IMR-90 (cell line): ENCODE measurements around the gene KANSL1L. TPM values are rescaled to one million over a fixed set of nuclear protein-coding genes. Genes with fewer than 3 reads are reported as not detected.

Source experiments
- ATAC-seq: fragments of 200-7000 bp; cut with Tn5 transposase; 2 replicates; pipeline ENCODE4 v1.9.1; 2020; ENCODE audit warnings: low read depth, mild to moderate bottlenecking, moderate library complexity
- BruUV-seq: library from RNA; stranded (reverse); fragments of 400-500 nt; replicated peaks from 2 replicates; lab custom pipeline; 2021; lab: Mats Ljungman, UMichigan
- CTCF ChIA-PET: fragments of 300-600 bp; formaldehyde crosslinking; extraction: SDS; loops from one replicate; lab custom pipeline; 2021; ENCODE audit warnings: antibody characterized with exemption; lab: Yijun Ruan, JAX
- POLR2A ChIA-PET: fragments of 300-600 bp; sonication (Branson Sonifier 250); formaldehyde crosslinking; loops from one replicate; lab custom pipeline; 2022; ENCODE audit warnings: antibody characterized with exemption; ENCODE audit not compliant: unreplicated experiment; lab: Charles Lee
- DNase-seq: peaks from one replicate; pipeline ENCODE4 v3.0.0; 2013
- H2AFZ ChIP-seq: replicated peaks from 2 replicates; pipeline ENCODE3; 2013; ENCODE audit warnings: low read length, mild to moderate bottlenecking; ENCODE audit not compliant: poor library complexity
- H2AK5ac ChIP-seq: 2 replicates; pipeline ENCODE4 v1.6.1; 2013; ENCODE audit warnings: low read depth, low read length, inconsistent platforms
- H2AK9ac ChIP-seq: replicated peaks from 2 replicates; pipeline ENCODE3; 2013; ENCODE audit warnings: mild to moderate bottlenecking, low read depth, low read length, moderate library complexity; ENCODE audit not compliant: poor library complexity
- H2BK120ac ChIP-seq: 2 replicates; pipeline ENCODE4 v1.6.1; 2013; ENCODE audit warnings: low read depth, low read length, inconsistent platforms
- H2BK15ac ChIP-seq: 3 replicates; pipeline ENCODE4 v1.6.1; 2013; ENCODE audit warnings: low read depth, low read length, inconsistent platforms
- H2BK20ac ChIP-seq: 2 replicates; pipeline ENCODE4 v1.6.1; 2013; ENCODE audit warnings: low read depth, mild to moderate bottlenecking, inconsistent platforms, low read length, moderate library complexity
- H2BK5ac ChIP-seq: 2 replicates; pipeline ENCODE4 v1.6.1; 2013; ENCODE audit warnings: mild to moderate bottlenecking, low read depth, low read length, inconsistent platforms; ENCODE audit not compliant: poor library complexity, severe bottlenecking
- H3K14ac ChIP-seq: replicated peaks from 2 replicates; pipeline ENCODE4 v1.6.1; 2013; ENCODE audit warnings: low read depth, low read length, inconsistent platforms
- H3K18ac ChIP-seq: 2 replicates; pipeline ENCODE4 v1.6.1; 2013; ENCODE audit warnings: low read depth, low read length, control low read depth
- H3K23ac ChIP-seq: 2 replicates; pipeline ENCODE4 v1.6.1; 2013; ENCODE audit warnings: low read depth, low read length, inconsistent platforms
- H3K27ac ChIP-seq: 2 replicates; pipeline ENCODE4 v1.5.1; 2013; ENCODE audit warnings: mild to moderate bottlenecking, control low read depth, low read length; ENCODE audit not compliant: insufficient read depth
- H3K27me3 ChIP-seq: 2 replicates; pipeline ENCODE4 v1.6.1; 2013; ENCODE audit warnings: low read length; ENCODE audit not compliant: control insufficient read depth, insufficient read depth
- H3K36me3 ChIP-seq: 2 replicates; pipeline ENCODE4 v1.6.1; 2013; ENCODE audit warnings: low read length, mixed read lengths; ENCODE audit not compliant: control insufficient read depth, insufficient read depth
- H3K4ac ChIP-seq: 2 replicates; pipeline ENCODE4 v1.6.1; 2013; ENCODE audit warnings: low read depth, low read length, inconsistent platforms
- H3K4me1 ChIP-seq: 2 replicates; pipeline ENCODE4 v1.6.1; 2013; ENCODE audit warnings: low read length, mixed read lengths; ENCODE audit not compliant: control insufficient read depth, insufficient read depth
- H3K4me2 ChIP-seq: 2 replicates; pipeline ENCODE4 v1.6.1; 2013; ENCODE audit warnings: low read depth, mild to moderate bottlenecking, control low read depth, low read length, moderate library complexity
- H3K4me3 ChIP-seq: 2 replicates; pipeline ENCODE4 v1.5.1; 2013; ENCODE audit warnings: low read depth, mild to moderate bottlenecking, control low read depth, low read length, moderate library complexity; ENCODE audit not compliant: insufficient read depth
- H3K56ac ChIP-seq: 2 replicates; pipeline ENCODE4 v1.6.1; 2013; ENCODE audit warnings: low read length, inconsistent platforms; ENCODE audit not compliant: insufficient read depth; ENCODE audit errors: extremely low read depth
- H3K79me1 ChIP-seq, 2 experiments: 2 replicates each; pipeline ENCODE4 v1.6.1; 2013; ENCODE audit warnings: low read length in 2 of 2, inconsistent platforms in 1 of 2, low read depth in 1 of 2
- H3K9ac ChIP-seq: 2 replicates; pipeline ENCODE4 v1.6.1; 2013; ENCODE audit warnings: low read depth, low read length, control low read depth
- H3K9me1 ChIP-seq: 2 replicates; pipeline ENCODE4 v1.6.1; 2013; ENCODE audit warnings: low read length, inconsistent platforms; ENCODE audit not compliant: insufficient read depth
- H3K9me3 ChIP-seq: 2 replicates; pipeline ENCODE4 v1.6.1; 2013; ENCODE audit warnings: low read length; ENCODE audit not compliant: control insufficient read depth, insufficient read depth
- H4K20me1 ChIP-seq: 2 replicates; pipeline ENCODE4 v1.6.1; 2013; ENCODE audit warnings: low read length, inconsistent platforms; ENCODE audit not compliant: insufficient read depth
- H4K5ac ChIP-seq: 2 replicates; pipeline ENCODE4 v1.6.1; 2013; ENCODE audit warnings: mild to moderate bottlenecking, low read depth, low read length, control low read depth
- H4K8ac ChIP-seq, 2 experiments: 2 replicates each; pipeline ENCODE4 v1.6.1; 2013; ENCODE audit warnings: low read depth in 2 of 2, low read length in 2 of 2, control low read depth in 1 of 2, inconsistent platforms in 1 of 2
- H4K91ac ChIP-seq: 2 replicates; pipeline ENCODE4 v1.6.1; 2013; ENCODE audit warnings: low read depth, low read length, inconsistent platforms; ENCODE audit not compliant: insufficient read depth
- BHLHE40 ChIP-seq: fragments of 150-350 bp; IDR thresholded peaks from 2 replicates; pipeline ENCODE4 v1.6.1; 2016; ENCODE audit warnings: mild to moderate bottlenecking, low read depth, low read length
- CEBPB ChIP-seq: IDR thresholded peaks from 2 replicates; pipeline ENCODE4 v1.6.1; 2012; ENCODE audit warnings: low read depth, low read length, improper control_type of control experiment
- CHD1 ChIP-seq: IDR thresholded peaks from 2 replicates; pipeline ENCODE4 v1.6.1; 2012; ENCODE audit warnings: low read depth, low read length, improper control_type of control experiment
- CTCF ChIP-seq: conservative IDR thresholded peaks from 2 replicates; pipeline ENCODE4 v1.5.1; 2012; ENCODE audit warnings: mild to moderate bottlenecking, low read depth, low read length, improper control_type of control experiment
- ELK1 ChIP-seq: fragments of 150-350 bp; IDR thresholded peaks from 2 replicates; pipeline ENCODE4 v1.6.1; 2016; ENCODE audit warnings: low read depth, mild to moderate bottlenecking, low read length, moderate library complexity, borderline replicate concordance
- MAZ ChIP-seq: IDR thresholded peaks from 2 replicates; pipeline ENCODE4 v1.6.1; 2012; ENCODE audit warnings: low read depth, mild to moderate bottlenecking, low read length, improper control_type of control experiment, moderate library complexity, borderline replicate concordance
- MXI1 ChIP-seq: IDR thresholded peaks from 2 replicates; pipeline ENCODE4 v1.6.1; 2012; ENCODE audit warnings: low read depth, mild to moderate bottlenecking, low read length, moderate library complexity, borderline replicate concordance
- POLR2A ChIP-seq: IDR thresholded peaks from 2 replicates; pipeline ENCODE4 v1.6.1; 2012; ENCODE audit warnings: mild to moderate bottlenecking, low read depth, low read length
- RAD21 ChIP-seq: IDR thresholded peaks from 2 replicates; pipeline ENCODE4 v1.6.1; 2012; ENCODE audit warnings: low read length, improper control_type of control experiment
- RFX5 ChIP-seq: IDR thresholded peaks from 2 replicates; pipeline ENCODE4 v1.8.0; 2012; ENCODE audit warnings: low read depth, mild to moderate bottlenecking, low read length, moderate library complexity
- SMC3 ChIP-seq: fragments of 150-350 bp; IDR thresholded peaks from 2 replicates; pipeline ENCODE4 v1.6.1; 2016; ENCODE audit warnings: low read depth, mild to moderate bottlenecking, antibody characterized with exemption, low read length, moderate library complexity
- USF2 ChIP-seq: fragments of 150-350 bp; IDR thresholded peaks from 2 replicates; pipeline ENCODE4 v1.6.1; 2017; ENCODE audit warnings: mild to moderate bottlenecking, antibody characterized with exemption, low read length, low read depth
- WGBS, 2 experiments: methylation state at CpG; one replicate each; pipeline versions ENCODE4 v1.1.5 to v1.1.7; 2013; ENCODE audit warnings: missing lambda C conversion rate in 2 of 2; ENCODE audit not compliant: insufficient read length in 1 of 2; ENCODE audit errors: extremely low coverage in 2 of 2; 5-methylcytosine and 5-hydroxymethylcytosine counted together
- dilution Hi-C: fragments of 300-500 bp; cut with HindIII; formaldehyde crosslinking; loops from one replicate; pipeline ENCODE4 v1.14.3; 2018; ENCODE audit warnings: low sequenced_read_pairs; ENCODE audit not compliant: unreplicated experiment
- in situ Hi-C: fragments of 300-500 bp; cut with MboI; formaldehyde crosslinking; loops from 3 replicates; pipeline ENCODE4 v1.14.3; 2019; ENCODE audit warnings: low sequenced_read_pairs, inconsistent platforms, mixed read lengths
- intact Hi-C: fragments of 100-400 bp; cut with micrococcal nuclease; formaldehyde crosslinking; loops from 2 replicates; pipeline ENCODE4 v1.10.0; 2022
- polyA plus RNA-seq, 3 experiments: library from polyadenylated mRNA; depleted of rRNA; stranded (reverse); fragments of >200 nt; gene quantifications; 2 replicates each; pipeline ENCODE4 v1.2.3, GENCODE V29; 2012; ENCODE audit warnings: low replicate concordance in 1 of 3
- total RNA-seq: library from RNA; depleted of rRNA; stranded (reverse); fragments of >200 nt; gene quantifications from 2 replicates; pipeline ENCODE4 v1.2.3, GENCODE V29; 2012

The KANSL1L gene
- total and polyA plus RNA-seq, 2 of the 4 experiments (the other 2 are of a cell fraction), result 3.1 to 7.2 TPM

GRCh38 chr2:210170446-210171303 lies 534 bp downstream of the KANSL1L start:
- H3K9me1 ChIP-seq, result no peaks in the 10 kb centered on the region
- H3K79me1 ChIP-seq, result peaks cover 0 to 1% of the 10 kb centered on the region in 2 experiments; a peak in 2 of 4 replicates
- H4K20me1 ChIP-seq, result no peaks in the 10 kb centered on the region
- H4K8ac ChIP-seq, result peak overlapping the region; percentile 47 to 82
- 0% methylated on average over 7 of the region's 64 CpGs; no CpG with 5 or more reads in 1 of the 2 experiments for WGBS, 2 experiments
- no peaks in the 10 kb centered on the region for H3K9me3 ChIP-seq
- H2BK20ac ChIP-seq, result no peak overlapping the region
- H4K5ac ChIP-seq, result peak overlapping the region; percentile 35
- ChIA-PET POLR2A (interaction anchor here (0.6 to 0.7 kb wide), 3 partner anchors 38 to 636 kb away, joined by 4 to 6 read pairs (median 4); no protein-coding TSS in a partner anchor), CTCF (no interaction called here)
- peak; percentile 94 for DNase-seq
- peak; percentile 70 for ATAC-seq
- H2AK5ac ChIP-seq, result peak overlapping the region; percentile 30; the same call in 1 of the 2 replicates
- no peaks in the 10 kb centered on the region for H3K36me3 ChIP-seq
- peak overlapping the region; percentile 91 for H3K14ac ChIP-seq
- peak overlapping the region; percentile 97 for H3K27ac ChIP-seq
- H2BK5ac ChIP-seq, result peak overlapping the region; percentile 95
- TF ChIP-seq RAD21 (no peak), POLR2A (peak; percentile 66; the same call in 1 of the 2 replicates), CEBPB (peak; percentile 94), USF2 (peak; percentile 98), MXI1 (0 out of 2 replicates have a peak, but pooled peaks have one; percentile 8), BHLHE40 (peak; percentile 21; the same call in 1 of the 2 replicates), RFX5 (no peak), ELK1 (no peak), SMC3 (no peak), CHD1 (no peak), MAZ (peak; percentile 59; the same call in 1 of the 2 replicates), CTCF (no peak)
- in situ Hi-C loops, result loop anchor here (10.0 kb wide), 1 partner anchor 176 kb away; no protein-coding TSS in a partner anchor
- H3K4me2 ChIP-seq, result peak overlapping the region; percentile 55
- BruUV-seq, result no TSS peak
- intact Hi-C loops, result loop anchor here (1.0 to 5.0 kb wide), 3 partner anchors 78 to 168 kb away; partner anchors contain the start of gene RPE
- no peaks in the 10 kb centered on the region for H3K4me1 ChIP-seq
- peak overlapping the region; percentile 93 for H3K9ac ChIP-seq
- peak overlapping the region; percentile 97 for H3K56ac ChIP-seq
- H2AFZ ChIP-seq, result peak overlapping the region; percentile 98
- H3K23ac ChIP-seq, result peak overlapping the region; percentile 96
- peak overlapping the region; percentile 62 for H3K18ac ChIP-seq
- peak overlapping the region; percentile 86 for H2AK9ac ChIP-seq
- peak overlapping the region; percentile 75; the same call in 2 of the 3 replicates for H2BK15ac ChIP-seq
- H3K4ac ChIP-seq, result peak overlapping the region; percentile 93
- H4K91ac ChIP-seq, result peak overlapping the region; percentile 76
- H3K27me3 ChIP-seq, result no peaks in the 10 kb centered on the region
- H2BK120ac ChIP-seq, result peak overlapping the region; percentile 68
- H3K4me3 ChIP-seq, result peak overlapping the region; percentile 78
- dilution Hi-C loops, result no loop called here
